IPS DF 6.9 (cell line): ENCODE measurements around the gene OR4D9.
"Not testable (repeated sequence)": the region's sequence is repeated elsewhere in the genome, so short reads cannot be mapped to it uniquely, and the experiment has no call there.

Experiments used
- DNase-seq: peaks from one replicate; pipeline ENCODE4 v3.0.0-alpha.2; 2013; ENCODE audit warnings: low read depth, low spot score
- H3K27ac ChIP-seq: one replicate; pipeline ENCODE4 v1.5.1; 2013; ENCODE audit warnings: low read length, control low read depth
- H3K27me3 ChIP-seq: 2 replicates; pipeline ENCODE4 v1.6.1; 2013; ENCODE audit warnings: mild to moderate bottlenecking, low read length; ENCODE audit not compliant: control insufficient read depth, insufficient read depth
- H3K36me3 ChIP-seq: 2 replicates; pipeline ENCODE4 v1.6.1; 2013; ENCODE audit warnings: low read length; ENCODE audit not compliant: control insufficient read depth, insufficient read depth
- H3K4me1 ChIP-seq: 2 replicates; pipeline ENCODE4 v1.6.1; 2013; ENCODE audit warnings: low read length; ENCODE audit not compliant: control insufficient read depth, insufficient read depth
- H3K4me3 ChIP-seq: 2 replicates; pipeline ENCODE4 v1.5.1; 2013; ENCODE audit warnings: mild to moderate bottlenecking, low read length
- H3K9me3 ChIP-seq: 2 replicates; pipeline ENCODE4 v1.6.1; 2013; ENCODE audit warnings: low read length, inconsistent platforms; ENCODE audit not compliant: control insufficient read depth, insufficient read depth
- WGBS: extraction: QIAGEN DNeasy Blood & Tissue Kit; methylation state at CpG from one replicate; pipeline ENCODE4 v1.1.7; 2013; ENCODE audit warnings: mixed read lengths, missing lambda C conversion rate; ENCODE audit not compliant: insufficient read length, insufficient coverage; 5-methylcytosine and 5-hydroxymethylcytosine counted together

OR4D9 gene

DNA sequence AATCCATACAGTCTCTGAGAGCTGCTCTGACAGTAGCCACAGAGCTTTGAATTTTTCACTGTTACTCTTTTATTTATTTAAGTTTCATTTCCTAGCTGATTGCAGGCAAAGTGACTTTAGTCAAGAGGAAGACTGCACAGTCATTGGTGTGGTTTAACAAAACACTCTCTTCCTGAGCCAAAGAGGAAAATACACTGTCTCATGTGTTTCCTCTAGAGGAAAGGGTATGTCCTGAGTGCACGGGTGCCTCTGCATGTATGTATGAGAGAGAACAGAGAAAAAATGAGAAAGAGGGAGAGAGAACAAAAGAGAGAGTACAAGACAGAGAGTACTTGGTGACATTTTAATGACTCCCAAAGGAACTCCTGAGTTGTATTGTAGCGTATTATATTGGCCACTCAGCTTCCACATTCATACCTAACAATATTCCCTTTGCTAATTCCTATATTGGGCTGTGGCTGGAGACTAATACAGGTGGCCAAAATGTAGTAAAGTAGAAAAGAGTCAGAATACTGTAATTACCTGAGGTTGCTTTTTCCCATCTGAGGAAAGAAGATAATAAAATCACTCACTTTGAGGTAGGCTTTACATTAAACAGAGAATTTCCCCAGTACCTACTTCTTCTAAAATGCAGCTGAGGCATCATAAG lies at the start of gene OR4D9:
Gene OR4D9 (plus strand): TSS at position 599 of the 649 bp plus-strand sequence. CDS start 3,374 bp downstream, outside the sequence.
- no CpG with 5 or more reads among the region's 2 CpGs for WGBS
- DNase-seq = no peak
- no peak within 1 kb of the TSS for H3K4me3 ChIP-seq
- no peaks in the 10 kb centered on the region for H3K27me3 ChIP-seq
- H3K36me3 ChIP-seq = no peaks in the 10 kb centered on the region
- no peak within 1 kb of the TSS for H3K27ac ChIP-seq
- no peaks in the 10 kb centered on the region for H3K4me1 ChIP-seq
- H3K9me3 ChIP-seq = no peaks in the 10 kb centered on the region

DNA sequence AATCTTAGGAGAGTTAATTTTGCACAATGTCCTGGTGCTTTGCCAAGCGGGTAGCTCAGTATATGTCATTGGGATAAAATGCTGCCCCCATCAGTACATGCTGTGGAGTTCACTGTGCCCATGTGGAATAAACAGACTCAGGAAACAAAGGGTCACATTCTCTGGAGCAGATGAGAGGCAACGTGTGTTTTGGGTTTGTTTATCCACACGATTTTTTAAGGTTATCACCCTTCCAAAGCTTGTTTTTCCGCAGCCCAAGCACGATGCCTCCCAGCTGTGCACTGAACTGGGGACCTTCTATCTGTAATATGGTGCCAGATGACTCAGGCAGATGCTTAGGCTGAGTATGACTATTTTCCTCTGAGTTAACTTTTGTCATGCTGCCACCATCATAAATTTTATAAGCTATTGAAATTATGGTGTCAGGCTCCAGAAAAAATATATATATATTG lies 48.1 kb upstream of the OR4D9 start:
- H3K4me3 ChIP-seq = no peak overlapping the region
- no peak overlapping the region for H3K27ac ChIP-seq
- DNase-seq = no peak
- no peaks in the 10 kb centered on the region for H3K9me3 ChIP-seq
- no peaks in the 10 kb centered on the region for H3K36me3 ChIP-seq
- H3K4me1 ChIP-seq = no peaks in the 10 kb centered on the region
- no CpG with 5 or more reads among the region's 5 CpGs for WGBS
- H3K27me3 ChIP-seq = no peaks in the 10 kb centered on the region

DNA sequence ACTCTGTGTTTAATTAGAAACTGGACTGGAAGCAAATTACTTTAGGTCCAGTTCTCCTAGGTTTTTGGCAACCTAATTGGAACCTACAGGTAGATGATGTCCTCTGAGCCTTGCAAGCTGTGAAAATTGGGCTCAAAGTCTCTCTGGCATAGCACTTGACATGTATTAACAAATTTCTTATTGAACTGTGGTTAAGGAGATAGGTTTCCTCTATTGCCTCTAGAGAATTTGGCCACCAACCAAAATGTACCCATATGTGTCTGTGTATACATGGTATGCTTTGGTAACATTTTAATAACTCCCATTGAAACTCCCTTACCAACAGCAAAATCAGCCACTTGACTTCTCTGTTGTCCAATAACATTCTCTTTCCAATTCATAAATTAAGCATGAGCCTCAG lies 38.3 kb upstream of the OR4D9 start, which contains the start of gene OR4D10:
Gene OR4D10 (plus strand): TSS at position 301 of the 400 bp plus-strand sequence. CDS start 4,115 bp downstream, outside the sequence.
- Histone ChIP-seq H3K27ac (no peak within 1 kb of the TSS), H3K27me3 (no peaks in the 10 kb centered on the region)
- DNase-seq = no peak

DNA sequence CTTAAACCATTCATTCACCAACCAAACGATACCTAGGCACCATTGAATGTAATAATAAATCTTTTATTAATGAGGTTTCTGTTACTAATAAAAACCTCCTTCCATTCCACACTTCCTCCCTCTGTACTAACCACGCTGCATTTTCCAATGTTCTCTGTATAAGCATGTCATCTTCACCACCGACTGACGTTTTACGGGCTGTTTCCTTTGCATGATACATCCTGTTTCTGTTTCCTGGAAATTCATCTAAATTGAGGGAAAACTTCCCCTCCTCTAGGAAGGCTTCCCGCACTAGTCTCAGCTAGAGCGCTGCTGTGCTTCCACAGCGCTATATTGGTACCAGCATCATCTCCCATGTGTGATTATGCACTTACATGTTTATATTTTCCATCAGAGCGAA lies 36.2 kb upstream of the OR4D9 start:
- Histone ChIP-seq H3K36me3 (no peaks in the 10 kb centered on the region), H3K27me3 (no peaks in the 10 kb centered on the region), H3K4me1 (no peaks in the 10 kb centered on the region), H3K4me3 (no peak overlapping the region), H3K9me3 (no peaks in the 10 kb centered on the region), H3K27ac (no peak overlapping the region)
- no peak for DNase-seq
- WGBS = no CpG with 5 or more reads among the region's 9 CpGs

More for the DNA sequence above, 38.3 kb upstream of the OR4D9 start, which contains the start of gene OR4D10:
- Histone ChIP-seq H3K4me1 (no peaks in the 10 kb centered on the region), H3K9me3 (no peaks in the 10 kb centered on the region), H3K4me3 (no peak within 1 kb of the TSS), H3K36me3 (no peaks in the 10 kb centered on the region)

DNA sequence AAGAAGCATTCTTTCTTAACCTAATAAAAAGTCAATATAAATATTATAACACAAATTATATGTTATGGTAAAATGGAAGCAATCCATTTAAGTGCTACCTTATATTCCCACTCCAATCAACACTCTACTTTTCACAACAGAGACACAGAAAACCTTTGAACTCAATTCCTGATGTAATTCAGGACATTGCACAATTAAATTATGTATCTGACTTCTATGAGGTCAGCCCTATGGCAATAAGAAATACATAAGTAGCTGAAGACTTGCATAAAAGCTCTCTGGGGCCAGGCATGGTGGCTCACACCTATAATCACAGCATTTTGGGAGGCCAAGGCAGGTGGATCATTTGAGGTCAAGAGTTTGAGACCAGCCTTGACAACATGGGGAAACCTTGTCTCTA lies 31.4 kb upstream of the OR4D9 start:
- Histone ChIP-seq H3K27me3 (no peaks in the 10 kb centered on the region), H3K9me3 (no peaks in the 10 kb centered on the region), H3K27ac (no peak overlapping the region), H3K4me3 (no peak overlapping the region), H3K36me3 (no peaks in the 10 kb centered on the region), H3K4me1 (no peaks in the 10 kb centered on the region)
- no peak for DNase-seq

DNA sequence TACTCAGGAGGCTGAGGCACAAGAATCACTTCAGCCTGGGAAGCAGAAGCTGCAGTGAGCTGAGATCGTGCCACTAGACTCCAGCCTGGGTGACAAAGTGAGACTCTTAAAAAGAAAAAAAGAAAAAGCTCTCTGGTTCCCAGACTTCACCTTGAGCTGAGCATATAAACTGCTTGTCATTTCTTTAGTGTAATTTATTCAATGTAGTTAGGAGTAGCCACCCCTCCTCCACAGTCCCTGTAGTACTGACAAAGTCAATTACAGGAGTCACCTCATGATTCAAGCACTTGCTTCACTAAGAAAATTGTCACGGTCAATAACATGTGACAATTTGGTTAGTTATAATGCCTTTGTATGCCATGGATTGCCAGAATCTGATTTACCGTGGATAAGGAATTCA lies 31.0 kb upstream of the OR4D9 start:
- no peaks in the 10 kb centered on the region for H3K36me3 ChIP-seq
- no peak overlapping the region for H3K27ac ChIP-seq
- no peak for DNase-seq
- no peak overlapping the region for H3K4me3 ChIP-seq
- H3K9me3 ChIP-seq = no peaks in the 10 kb centered on the region
- WGBS = no CpG with 5 or more reads among the region's 3 CpGs
- no peaks in the 10 kb centered on the region for H3K27me3 ChIP-seq
- H3K4me1 ChIP-seq = no peaks in the 10 kb centered on the region

DNA sequence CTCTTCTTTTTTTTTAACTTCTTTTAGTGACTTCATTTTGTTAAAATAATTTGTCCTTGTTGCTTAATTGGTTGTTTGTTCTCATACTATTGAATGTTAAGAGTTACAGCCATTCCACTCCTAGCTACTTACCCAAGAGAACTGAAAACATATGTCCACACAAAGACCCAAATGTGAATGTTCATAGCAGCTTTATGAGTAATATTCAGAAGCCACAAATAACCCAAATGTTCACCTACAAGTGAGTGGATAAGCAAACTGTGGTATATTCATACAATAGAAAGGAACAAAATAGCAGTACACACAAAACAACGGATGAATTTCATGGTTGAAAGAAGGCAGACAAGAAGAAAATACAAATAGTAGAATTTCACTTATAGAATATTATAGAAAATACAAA lies 9.4 kb upstream of the OR4D9 start:
- H3K4me1 ChIP-seq = no peaks in the 10 kb centered on the region
- WGBS = no CpG with 5 or more reads among the region's 1 CpG

DNA sequence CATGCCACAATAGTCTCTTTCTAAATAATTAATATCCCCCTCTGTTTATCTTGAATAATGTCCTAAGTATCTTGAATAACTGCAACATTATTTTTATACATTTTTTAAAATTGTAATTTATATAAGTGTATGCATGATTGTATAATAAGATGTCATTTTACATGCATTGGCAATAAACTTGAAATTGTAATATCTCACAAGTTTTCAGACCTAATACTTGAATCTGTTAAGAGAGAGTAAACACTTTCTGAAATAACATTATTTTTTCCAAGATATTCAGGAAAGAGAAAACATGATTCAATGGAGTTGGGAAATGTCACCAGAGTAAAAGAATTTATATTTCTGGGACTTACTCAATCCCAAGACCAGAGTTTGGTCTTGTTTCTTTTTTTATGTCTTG lies 8.1 kb upstream of the OR4D9 start, which contains the start of gene OR4D11:
Gene OR4D11 (plus strand): TSS at position 301 of the 400 bp plus-strand sequence. CDS start 0 bp downstream, at position 301.
- Histone ChIP-seq H3K36me3 (no peaks in the 10 kb centered on the region), H3K4me3 (no peak within 1 kb of the TSS), H3K4me1 (no peaks in the 10 kb centered on the region), H3K27ac (no peak within 1 kb of the TSS), H3K27me3 (no peaks in the 10 kb centered on the region), H3K9me3 (no peaks in the 10 kb centered on the region)
- DNase-seq = no peak

More for the DNA sequence above, 9.4 kb upstream of the OR4D9 start:
- Histone ChIP-seq H3K27ac (no peak overlapping the region), H3K36me3 (no peaks in the 10 kb centered on the region), H3K9me3 (no peaks in the 10 kb centered on the region), H3K27me3 (no peaks in the 10 kb centered on the region), H3K4me3 (no peak overlapping the region)
- DNase-seq = no peak

DNA sequence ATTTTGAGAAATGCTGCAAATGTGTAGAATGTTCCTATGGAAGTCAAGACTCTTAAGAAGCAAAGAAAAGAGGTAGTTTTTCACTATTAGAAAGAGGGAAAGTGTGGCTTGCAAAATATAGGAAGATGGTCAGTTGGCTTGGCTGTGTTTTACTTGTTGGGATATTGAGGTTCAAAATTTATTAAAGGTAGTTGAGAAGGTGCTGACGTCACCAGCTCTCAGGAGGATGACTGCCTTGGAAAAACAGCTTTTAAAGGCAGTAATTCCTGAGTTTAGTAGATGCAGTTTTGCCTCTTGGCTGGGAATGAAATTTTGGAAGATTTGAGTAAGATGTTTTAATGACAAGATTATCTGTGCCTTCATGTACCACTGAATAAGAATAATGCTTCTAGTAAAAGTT lies 336 bp downstream of the OR4D9 start:
- Histone ChIP-seq H3K4me1 (no peaks in the 10 kb centered on the region), H3K36me3 (no peaks in the 10 kb centered on the region), H3K9me3 (no peaks in the 10 kb centered on the region), H3K27ac (no peak overlapping the region), H3K4me3 (no peak overlapping the region), H3K27me3 (no peaks in the 10 kb centered on the region)
- no peak for DNase-seq
- no CpG with 5 or more reads among the region's 1 CpG for WGBS

DNA sequence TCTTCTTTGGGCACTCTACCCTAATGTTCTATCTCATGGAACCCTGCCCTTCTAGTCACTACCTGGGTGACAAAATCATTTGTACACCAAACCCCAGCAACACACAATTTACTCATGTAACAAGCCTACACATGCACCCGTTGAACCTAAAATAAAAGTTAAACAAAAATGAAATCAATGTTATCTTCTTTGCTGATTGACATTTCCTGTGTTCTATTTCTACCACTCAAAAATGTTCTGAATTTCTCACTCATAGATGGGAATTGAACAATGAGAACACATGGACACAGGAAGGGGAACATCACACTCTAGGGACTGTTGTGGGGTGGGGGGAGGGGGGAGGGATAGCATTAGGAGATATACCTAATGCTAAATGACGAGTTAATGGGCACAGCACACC lies 8.8 kb downstream of the OR4D9 start:
- no CpG with 5 or more reads among the region's 2 CpGs for WGBS
- H3K36me3 ChIP-seq = not testable (repeated sequence)

DNA sequence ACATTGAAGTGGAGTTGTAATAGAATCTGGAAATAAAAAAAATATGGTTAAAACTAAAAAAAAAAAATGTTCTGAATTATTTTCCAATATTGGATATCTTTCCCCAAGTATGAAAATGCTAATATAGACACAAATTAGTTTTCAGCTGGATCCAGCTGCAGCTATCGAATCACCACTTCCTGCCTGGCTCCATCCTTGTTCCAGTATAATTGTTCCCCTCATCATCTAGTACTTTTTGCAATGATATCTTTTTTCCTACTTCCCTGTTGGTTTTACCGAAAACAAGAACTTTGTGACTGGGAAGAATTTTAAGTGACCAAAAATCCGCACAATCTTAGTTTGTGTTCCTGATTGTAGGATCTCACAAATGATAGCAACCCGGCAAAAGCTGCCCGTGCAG lies 9.4 kb downstream of the OR4D9 start:
- no CpG with 5 or more reads among the region's 5 CpGs for WGBS
- no peaks in the 10 kb centered on the region for H3K36me3 ChIP-seq
- H3K27ac ChIP-seq = no peak overlapping the region
- no peak for DNase-seq
- H3K27me3 ChIP-seq = no peaks in the 10 kb centered on the region
- H3K4me3 ChIP-seq = no peak overlapping the region
- H3K4me1 ChIP-seq = no peaks in the 10 kb centered on the region
- no peaks in the 10 kb centered on the region for H3K9me3 ChIP-seq

More for the DNA sequence above, 8.8 kb downstream of the OR4D9 start:
- H3K4me1 ChIP-seq, H3K4me3 ChIP-seq, H3K27me3 ChIP-seq, H3K9me3 ChIP-seq, H3K27ac ChIP-seq, DNase-seq: not testable (repeated sequence)
